Measurements from ENCODE around the gene GDAP2.

DNA sequence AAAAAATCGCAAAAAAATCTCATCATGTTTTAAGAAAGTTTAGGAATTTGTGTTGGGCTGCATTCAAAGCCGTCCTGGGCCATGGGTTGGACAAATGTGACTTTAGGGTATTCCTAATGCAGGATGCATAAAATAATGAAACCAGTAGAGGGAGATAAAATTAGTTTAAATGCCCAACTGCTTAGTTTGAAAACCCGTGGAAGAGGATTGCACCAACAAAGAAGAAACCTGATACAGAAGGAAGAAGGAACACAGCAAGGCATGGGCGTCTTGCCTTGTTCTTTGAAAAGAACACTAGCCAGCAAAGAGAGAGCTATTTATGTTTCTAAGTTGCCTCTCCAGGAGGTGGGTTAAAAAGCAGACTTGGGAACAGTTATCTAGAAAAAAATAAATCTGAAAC lies 38.1 kb upstream of the GDAP2 start:
- TF ChIP-seq POLR2A (IDR thresholded peaks at IDR 0.05) = no peak
- TF ChIP-seq, protein P1, sequence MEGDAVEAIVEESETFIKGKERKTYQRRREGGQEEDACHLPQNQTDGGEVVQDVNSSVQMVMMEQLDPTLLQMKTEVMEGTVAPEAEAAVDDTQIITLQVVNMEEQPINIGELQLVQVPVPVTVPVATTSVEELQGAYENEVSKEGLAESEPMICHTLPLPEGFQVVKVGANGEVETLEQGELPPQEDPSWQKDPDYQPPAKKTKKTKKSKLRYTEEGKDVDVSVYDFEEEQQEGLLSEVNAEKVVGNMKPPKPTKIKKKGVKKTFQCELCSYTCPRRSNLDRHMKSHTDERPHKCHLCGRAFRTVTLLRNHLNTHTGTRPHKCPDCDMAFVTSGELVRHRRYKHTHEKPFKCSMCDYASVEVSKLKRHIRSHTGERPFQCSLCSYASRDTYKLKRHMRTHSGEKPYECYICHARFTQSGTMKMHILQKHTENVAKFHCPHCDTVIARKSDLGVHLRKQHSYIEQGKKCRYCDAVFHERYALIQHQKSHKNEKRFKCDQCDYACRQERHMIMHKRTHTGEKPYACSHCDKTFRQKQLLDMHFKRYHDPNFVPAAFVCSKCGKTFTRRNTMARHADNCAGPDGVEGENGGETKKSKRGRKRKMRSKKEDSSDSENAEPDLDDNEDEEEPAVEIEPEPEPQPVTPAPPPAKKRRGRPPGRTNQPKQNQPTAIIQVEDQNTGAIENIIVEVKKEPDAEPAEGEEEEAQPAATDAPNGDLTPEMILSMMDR (IDR thresholded peaks at IDR 0.05) = no peak

Measured in lower leg skin (tissue), 3 donors.